RWPE2 (cell line): ENCODE measurements around the gene EID1.
A peak's percentile ranks its signal among the peaks of the same experiment; 100 is the strongest.
"Not testable (repeated sequence)": the region's sequence is repeated elsewhere in the genome, so short reads cannot be mapped to it uniquely, and the experiment has no call there.

ENCODE experiments used
- ATAC-seq: fragments of 200-7000 bp; cut with Tn5 transposase; 3 replicates; pipeline ENCODE4 v1.9.1; 2021; ENCODE audit warnings: low read depth
- DNase-seq: peaks from one replicate; pipeline ENCODE4 v3.0.0-alpha.2; 2020; ENCODE audit warnings: low spot score
- H3K27ac ChIP-seq: fragments of 450-650 bp; 2 replicates; pipeline ENCODE4 v1.5.1; 2017; ENCODE audit warnings: mild to moderate bottlenecking; ENCODE audit not compliant: poor library complexity, severe bottlenecking
- H3K27me3 ChIP-seq: fragments of 250-450 bp; sonication (Bioruptor Pico); 2 replicates; pipeline ENCODE4 v1.5.1; 2021; ENCODE audit warnings: mild to moderate bottlenecking, moderate library complexity; ENCODE audit not compliant: insufficient read depth, poor library complexity, severe bottlenecking
- H3K36me3 ChIP-seq: fragments of 250-450 bp; sonication (Bioruptor Pico); 2 replicates; pipeline ENCODE4 v1.5.1; 2020; ENCODE audit warnings: low read depth, mild to moderate bottlenecking, moderate library complexity
- H3K4me1 ChIP-seq: fragments of 250-450 bp; sonication (Bioruptor Pico); 2 replicates; pipeline ENCODE4 v1.5.1; 2021; ENCODE audit warnings: mild to moderate bottlenecking, moderate library complexity; ENCODE audit not compliant: insufficient read depth, poor library complexity, severe bottlenecking
- H3K4me3 ChIP-seq: fragments of 250-450 bp; sonication (Bioruptor Pico); 2 replicates; pipeline ENCODE4 v1.5.1; 2021; ENCODE audit warnings: mild to moderate bottlenecking, moderate library complexity; ENCODE audit not compliant: severe bottlenecking
- H3K9me3 ChIP-seq: fragments of 250-450 bp; sonication (Bioruptor Pico); 2 replicates; pipeline ENCODE4 v1.5.1; 2021; ENCODE audit warnings: mild to moderate bottlenecking, moderate library complexity; ENCODE audit not compliant: severe bottlenecking
- CTCF ChIP-seq: fragments of 450-650 bp; IDR thresholded peaks from one replicate; pipeline ENCODE4 v1.5.1; 2017; ENCODE audit warnings: mild to moderate bottlenecking, moderate library complexity; ENCODE audit not compliant: poor library complexity, severe bottlenecking

Gene EID1

GRCh38 chr15:48904758-48905157 lies 26.8 kb downstream of the EID1 start:
- no peaks in the 10 kb centered on the region for H3K27me3 ChIP-seq
- ATAC-seq: no peak

GRCh38 chr15:48905216-48905615 lies 27.3 kb downstream of the EID1 start:
- no peak overlapping the region for H3K27ac ChIP-seq
- no peaks in the 10 kb centered on the region for H3K36me3 ChIP-seq
- ATAC-seq: no peak
- DNase-seq: no peak
- no peaks in the 10 kb centered on the region for H3K9me3 ChIP-seq
- no peak for TF ChIP-seq CTCF
- H3K27me3 ChIP-seq: no peaks in the 10 kb centered on the region
- H3K4me3 ChIP-seq: no peak overlapping the region
- no peaks in the 10 kb centered on the region for H3K4me1 ChIP-seq

More at GRCh38 chr15:48904758-48905157, 26.8 kb downstream of the EID1 start:
- no peak overlapping the region for H3K27ac ChIP-seq
- no peak overlapping the region for H3K4me3 ChIP-seq
- no peaks in the 10 kb centered on the region for H3K4me1 ChIP-seq
- no peaks in the 10 kb centered on the region for H3K9me3 ChIP-seq
- no peak for TF ChIP-seq CTCF
- H3K36me3 ChIP-seq: no peaks in the 10 kb centered on the region
- DNase-seq: no peak

DNA sequence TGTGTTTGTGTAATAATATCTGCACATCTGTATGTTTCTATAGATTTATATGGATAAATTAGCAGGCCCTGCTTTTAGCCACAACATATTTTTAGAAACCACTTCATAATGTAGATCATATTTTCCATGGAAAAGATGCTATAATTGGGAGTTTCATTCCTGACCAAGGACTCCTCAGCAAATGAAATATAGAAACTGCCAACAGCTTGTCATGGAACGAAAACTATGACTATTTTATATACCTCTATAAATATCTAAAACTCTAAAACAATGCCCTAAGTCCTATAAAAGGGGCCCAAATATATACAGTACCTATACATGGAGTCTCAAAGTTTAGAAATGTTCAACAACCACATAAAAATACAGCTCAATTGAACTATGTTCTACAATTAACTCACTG lies 27.9 kb downstream of the EID1 start:
- Histone ChIP-seq H3K27me3 (no peaks in the 10 kb centered on the region), H3K4me3 (no peak overlapping the region), H3K27ac (no peak overlapping the region), H3K9me3 (no peaks in the 10 kb centered on the region), H3K36me3 (no peaks in the 10 kb centered on the region), H3K4me1 (no peaks in the 10 kb centered on the region)
- TF ChIP-seq CTCF: no peak
- DNase-seq (no peak), ATAC-seq (no peak)

- not testable (repeated sequence) for ATAC-seq
Observed at GRCh38 chr15:48909313-48909712, 31.4 kb downstream of the EID1 start.

GRCh38 chr15:48910554-48910953 lies 32.6 kb downstream of the EID1 start:
- not testable (repeated sequence) for H3K27me3 ChIP-seq, H3K4me1 ChIP-seq, H3K9me3 ChIP-seq, H3K27ac ChIP-seq, H3K36me3 ChIP-seq, ATAC-seq, DNase-seq, H3K4me3 ChIP-seq

More at GRCh38 chr15:48909313-48909712, 31.4 kb downstream of the EID1 start:
- H3K27me3 ChIP-seq, H3K9me3 ChIP-seq, H3K4me3 ChIP-seq, H3K27ac ChIP-seq, DNase-seq, H3K4me1 ChIP-seq, H3K36me3 ChIP-seq: not testable (repeated sequence)

GRCh38 chr15:48913141-48913540 lies 35.2 kb downstream of the EID1 start:
- Histone ChIP-seq H3K27me3 (no peaks in the 10 kb centered on the region), H3K4me1 (peaks cover 6% of the 10 kb centered on the region), H3K9me3 (no peaks in the 10 kb centered on the region), H3K4me3 (no peak overlapping the region), H3K36me3 (no peaks in the 10 kb centered on the region), H3K27ac (no peak overlapping the region)
- TF ChIP-seq CTCF: no peak
- ATAC-seq (peak; percentile 71), DNase-seq (no peak)
